Sigmoid colon (tissue), 7 donors: ENCODE data around the gene UBXN10. TPM values are rescaled to one million over a fixed set of nuclear protein-coding genes. Genes with fewer than 3 reads are reported as not detected.

Source experiments
- DNase-seq: peaks from one replicate; pipeline ENCODE4 v3.0.0-alpha.2; 2019
- H3K27ac ChIP-seq, 4 donors: fragments of 200-600 bp; sonication (generic); one replicate each; pipeline ENCODE4 v1.5.1; 2016 to 2019; ENCODE audit warnings: mild to moderate bottlenecking in 1 of 4
- H3K27me3 ChIP-seq, 3 donors: fragments of 200-600 bp; sonication (generic); one replicate each; pipeline ENCODE4 v1.5.1; 2019; ENCODE audit warnings: mild to moderate bottlenecking in 1 of 3
- H3K36me3 ChIP-seq, 4 donors: fragments of 200-600 bp; sonication (generic); one replicate each; pipeline ENCODE4 v1.5.1; 2016 to 2019
- H3K4me1 ChIP-seq, 4 donors: fragments of 200-600 bp; sonication (generic); one replicate each; pipeline ENCODE4 v1.5.1; 2017 to 2019
- H3K4me3 ChIP-seq, 4 donors: fragments of 200-600 bp; sonication (generic); one replicate each; pipeline ENCODE4 v1.5.1; 2017 to 2019; ENCODE audit warnings: mild to moderate bottlenecking in 2 of 4, moderate library complexity in 1 of 4
- H3K9me3 ChIP-seq, 4 donors: fragments of 200-600 bp in 3 of 4; sonication (generic) in 3 of 4; one replicate each; pipeline versions ENCODE4 v1.5.1 to v1.6.1; 2013 to 2019
- EP300 ChIP-seq, 4 donors: sonication (generic); formaldehyde crosslinking; IDR thresholded peaks; one replicate each; pipeline ENCODE4 v1.6.1; 2017; ENCODE audit warnings: antibody characterized with exemption in 4 of 4
- POLR2A ChIP-seq, 2 donors: fragments of 450-650 bp; IDR thresholded peaks; one replicate each; pipeline ENCODE4 v1.6.1; 2016; ENCODE audit warnings: antibody characterized with exemption in 2 of 2, mild to moderate bottlenecking in 2 of 2, moderate library complexity in 2 of 2
- POLR2AphosphoS5 ChIP-seq, 4 donors: sonication (generic); formaldehyde crosslinking; IDR thresholded peaks; one replicate each; pipeline ENCODE4 v1.6.1; 2017; ENCODE audit warnings: antibody characterized with exemption in 4 of 4
- WGBS, 2 donors: extraction: QIAGEN DNeasy Blood & Tissue Kit; methylation state at CpG; one replicate each; pipeline ENCODE4 v1.1.7; 2013; 5-methylcytosine and 5-hydroxymethylcytosine counted together
- intact Hi-C: fragments of 100-400 bp; cut with DNase I; formaldehyde crosslinking; loops from one replicate; pipeline ENCODE4 v1.15.1; 2023
- polyA plus RNA-seq, 3 donors: library from polyadenylated mRNA; stranded (reverse); fragments of 200-250 nt; gene quantifications; one replicate each; pipeline ENCODE4 v1.2.3, GENCODE V29; 2013
- total RNA-seq, 4 donors: library from RNA; depleted of rRNA; stranded (reverse); fragments of >200 nt; gene quantifications; one replicate each; pipeline ENCODE4 v1.1.0, GENCODE V29; 2016
- TF ChIP-seq, protein P1 (sequence below), 4 experiments: fragments of 450-650 bp in 3 of 4; fragments of 200-600 bp in 1 of 4; IDR thresholded peaks; one replicate each; pipeline ENCODE4 v1.5.1; 2016 to 2019; ENCODE audit warnings: antibody characterized with exemption in 4 of 4, mild to moderate bottlenecking in 3 of 4, moderate library complexity in 2 of 4
- donor health status: healthy with polysubstance abuse.
- donor health status: Bipolar disorder and iron deficiency.
- donor health status: healthy.

UBXN10 gene
- total and polyA plus RNA-seq, 7 donors: 2.9 to 25.0 (median 14.6) TPM

DNA sequence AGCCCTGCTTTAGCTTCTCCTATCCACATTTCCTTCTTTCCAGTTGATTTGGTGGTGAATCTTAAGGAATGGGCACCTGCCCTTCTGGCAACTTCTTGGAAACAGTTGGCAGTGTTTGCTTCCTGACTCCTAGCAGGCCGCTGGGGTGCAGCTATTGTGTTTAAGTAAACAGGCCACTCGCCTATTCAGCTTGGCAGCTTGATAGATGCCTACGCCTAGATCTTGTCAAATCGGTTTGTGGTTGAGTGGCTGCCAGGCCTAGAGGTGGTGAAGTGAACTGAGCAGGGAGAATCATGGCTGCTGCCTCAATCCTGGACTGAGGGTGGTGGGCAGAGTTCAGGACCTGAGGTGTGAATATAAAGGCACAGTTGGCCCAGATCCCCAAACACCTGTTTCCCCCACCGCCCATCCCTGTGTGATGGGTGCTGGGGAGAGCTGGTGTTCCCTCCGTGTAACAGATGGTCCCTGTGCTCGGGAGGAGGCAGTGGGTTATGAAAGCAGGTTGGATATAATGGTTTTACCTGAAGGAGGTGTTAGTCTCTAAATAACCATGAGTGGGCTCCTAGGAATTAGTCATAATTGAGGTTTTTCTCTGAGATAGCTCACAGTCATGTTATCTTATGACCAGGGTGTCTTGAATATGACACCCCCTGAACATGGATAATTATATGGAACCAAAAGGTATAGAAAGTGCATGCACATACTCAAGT is 1.4 kb downstream of the UBXN10 start:
- TF ChIP-seq EP300 (IDR thresholded peaks at IDR 0.05) (no peak), POLR2AphosphoS5 (IDR thresholded peaks at IDR 0.05) (peak in 1 of 4 donors; percentile 28)
- TF ChIP-seq, protein P1, sequence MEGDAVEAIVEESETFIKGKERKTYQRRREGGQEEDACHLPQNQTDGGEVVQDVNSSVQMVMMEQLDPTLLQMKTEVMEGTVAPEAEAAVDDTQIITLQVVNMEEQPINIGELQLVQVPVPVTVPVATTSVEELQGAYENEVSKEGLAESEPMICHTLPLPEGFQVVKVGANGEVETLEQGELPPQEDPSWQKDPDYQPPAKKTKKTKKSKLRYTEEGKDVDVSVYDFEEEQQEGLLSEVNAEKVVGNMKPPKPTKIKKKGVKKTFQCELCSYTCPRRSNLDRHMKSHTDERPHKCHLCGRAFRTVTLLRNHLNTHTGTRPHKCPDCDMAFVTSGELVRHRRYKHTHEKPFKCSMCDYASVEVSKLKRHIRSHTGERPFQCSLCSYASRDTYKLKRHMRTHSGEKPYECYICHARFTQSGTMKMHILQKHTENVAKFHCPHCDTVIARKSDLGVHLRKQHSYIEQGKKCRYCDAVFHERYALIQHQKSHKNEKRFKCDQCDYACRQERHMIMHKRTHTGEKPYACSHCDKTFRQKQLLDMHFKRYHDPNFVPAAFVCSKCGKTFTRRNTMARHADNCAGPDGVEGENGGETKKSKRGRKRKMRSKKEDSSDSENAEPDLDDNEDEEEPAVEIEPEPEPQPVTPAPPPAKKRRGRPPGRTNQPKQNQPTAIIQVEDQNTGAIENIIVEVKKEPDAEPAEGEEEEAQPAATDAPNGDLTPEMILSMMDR (IDR thresholded peaks at IDR 0.05): peak in 1 of 4 experiments; percentile 20
- H3K9me3 ChIP-seq: no peaks in the 10 kb centered on the region
- peak overlapping the region; percentile 60 to 77 (median 68) for H3K4me3 ChIP-seq
- no peaks in the 10 kb centered on the region for H3K27me3 ChIP-seq
- H3K27ac ChIP-seq: peak overlapping the region; percentile 85 to 99 (median 96)
- H3K4me1 ChIP-seq: peaks cover 0 to 89% (median 83%) of the 10 kb centered on the region in 4 donors
- intact Hi-C loops: loop anchor here (10.0 kb wide), 1 partner anchor 982 kb away; no protein-coding TSS in a partner anchor
- peak; percentile 78 for DNase-seq
- H3K36me3 ChIP-seq: peaks cover 0 to 12% (median 0%) of the 10 kb centered on the region in 4 donors
- WGBS, 2 donors: 23 to 55% methylated on average over 7 of the region's 7 CpGs

DNA sequence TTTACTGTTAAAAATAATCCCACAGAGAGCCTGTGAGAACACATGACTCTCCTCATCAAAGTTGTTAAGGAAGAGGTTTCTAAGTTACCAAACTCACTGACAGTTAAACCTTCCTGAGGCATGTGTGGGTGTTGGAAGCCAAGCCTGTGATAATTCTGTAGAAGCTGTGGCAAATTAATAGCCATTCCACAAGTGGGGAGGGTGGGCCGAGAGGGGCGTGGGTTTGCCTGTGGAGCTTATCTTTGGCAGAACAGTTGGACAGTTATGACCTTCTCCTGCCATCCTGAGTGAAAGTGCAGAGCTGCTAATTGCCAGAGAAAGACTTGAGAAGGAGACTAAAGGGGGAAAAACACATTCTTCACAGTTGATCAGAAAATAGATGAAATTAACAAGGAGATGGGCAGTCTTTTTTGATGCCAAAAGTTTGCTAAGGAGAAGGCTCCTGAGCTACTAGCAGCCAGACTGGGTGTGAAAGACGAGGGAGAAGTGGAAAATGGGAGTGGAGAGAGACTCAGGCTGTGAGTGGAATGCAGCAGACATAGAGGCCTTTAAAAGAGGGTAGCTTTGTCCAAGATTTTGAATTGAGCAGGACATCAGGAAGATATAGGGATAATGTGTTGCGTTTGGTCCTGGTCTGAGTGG is 2.0 kb downstream of the UBXN10 start:
- no peak for DNase-seq
- 42 to 57% methylated on average over 4 of the region's 4 CpGs for WGBS, 2 donors
- Histone ChIP-seq H3K4me3 (peak overlapping the region in 1 of 4 donors; percentile 3), H3K27me3 (no peaks in the 10 kb centered on the region), H3K36me3 (peaks cover 0 to 12% (median 0%) of the 10 kb centered on the region in 4 donors), H3K27ac (peak overlapping the region; percentile 85 to 99 (median 96)), H3K4me1 (peaks cover 0 to 94% (median 85%) of the 10 kb centered on the region in 4 donors), H3K9me3 (no peaks in the 10 kb centered on the region)
- intact Hi-C loops: loop anchor here (10.0 kb wide), 1 partner anchor 983 kb away; no protein-coding TSS in a partner anchor
- no peak for TF ChIP-seq EP300 (IDR thresholded peaks at IDR 0.05)
- peak in 1 of 4 donors; percentile 9 for TF ChIP-seq POLR2AphosphoS5 (IDR thresholded peaks at IDR 0.05)

DNA sequence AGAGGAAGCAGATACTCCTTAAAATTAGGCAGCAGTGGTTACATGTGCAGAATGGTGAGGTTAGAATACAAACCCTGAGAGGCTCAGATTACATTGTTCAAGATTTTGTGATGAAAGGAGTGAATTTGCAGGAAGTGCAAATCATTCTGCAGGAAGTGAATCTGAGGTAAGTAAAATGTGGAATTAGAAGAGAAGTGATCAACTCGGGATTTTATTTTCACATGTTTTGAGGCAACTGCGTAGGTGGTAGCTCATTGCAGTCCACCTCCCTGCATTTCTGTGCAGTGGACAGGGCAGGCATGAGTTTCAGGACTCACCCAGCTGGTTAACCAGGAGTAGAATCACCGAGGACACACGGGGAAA is 2.5 kb downstream of the UBXN10 start:
- peak overlapping the region; percentile 85 to 99 (median 96) for H3K27ac ChIP-seq
- intact Hi-C loops: loop anchor here (10.0 kb wide), 1 partner anchor 984 kb away; no protein-coding TSS in a partner anchor
- no peak overlapping the region for H3K4me3 ChIP-seq
- peaks cover 0 to 92% (median 84%) of the 10 kb centered on the region in 4 donors for H3K4me1 ChIP-seq
- H3K9me3 ChIP-seq: no peaks in the 10 kb centered on the region
- H3K27me3 ChIP-seq: no peaks in the 10 kb centered on the region
- DNase-seq: no peak
- peaks cover 0 to 12% (median 0%) of the 10 kb centered on the region in 4 donors for H3K36me3 ChIP-seq
- no peak for TF ChIP-seq POLR2A (IDR thresholded peaks at IDR 0.05)
- TF ChIP-seq POLR2AphosphoS5 (IDR thresholded peaks at IDR 0.05): no peak
- WGBS, 2 donors: 73 to 75% methylated on average over 4 of the region's 4 CpGs

GRCh38 chr1:20189664-20190063 is 3.8 kb downstream of the UBXN10 start:
- H3K4me1 ChIP-seq: peaks cover 0 to 93% (median 87%) of the 10 kb centered on the region in 4 donors
- DNase-seq: no peak

GRCh38 chr1:20190256-20191160 is 4.6 kb downstream of the UBXN10 start:
- TF ChIP-seq EP300 (IDR thresholded peaks at IDR 0.05): no peak
- no peak for TF ChIP-seq POLR2A (IDR thresholded peaks at IDR 0.05)
- TF ChIP-seq, protein P1 (IDR thresholded peaks at IDR 0.05): no peak
- no peak for TF ChIP-seq POLR2AphosphoS5 (IDR thresholded peaks at IDR 0.05)
- Histone ChIP-seq H3K36me3 (peaks cover 0 to 12% (median 0%) of the 10 kb centered on the region in 4 donors), H3K4me1 (peaks cover 0 to 91% (median 85%) of the 10 kb centered on the region in 4 donors), H3K4me3 (no peak overlapping the region), H3K27ac (peak overlapping the region in 3 of 4 donors; percentile 95 to 99 (median 98)), H3K27me3 (no peaks in the 10 kb centered on the region), H3K9me3 (no peaks in the 10 kb centered on the region)
- intact Hi-C loops: no loop called here
- WGBS, 2 donors: 92 to 93% methylated on average over 19 of the region's 19 CpGs
- DNase-seq: no peak

More at GRCh38 chr1:20189664-20190063, 3.8 kb downstream of the UBXN10 start:
- peak overlapping the region in 3 of 4 donors; percentile 95 to 99 (median 98) for H3K27ac ChIP-seq
- H3K4me3 ChIP-seq: no peak overlapping the region
- intact Hi-C loops: loop anchor here (10.0 kb wide), 1 partner anchor 985 kb away; no protein-coding TSS in a partner anchor
- H3K36me3 ChIP-seq: peaks cover 0 to 12% (median 0%) of the 10 kb centered on the region in 4 donors
- TF ChIP-seq EP300 (IDR thresholded peaks at IDR 0.05): no peak
- no peak for TF ChIP-seq POLR2A (IDR thresholded peaks at IDR 0.05)
- TF ChIP-seq, protein P1 (IDR thresholded peaks at IDR 0.05): no peak
- no peak for TF ChIP-seq POLR2AphosphoS5 (IDR thresholded peaks at IDR 0.05)
- H3K9me3 ChIP-seq: no peaks in the 10 kb centered on the region
- 93 to 96% methylated on average over 4 of the region's 4 CpGs for WGBS, 2 donors
- no peaks in the 10 kb centered on the region for H3K27me3 ChIP-seq
